ENCODE results near the gene LYSMD2. TPM values are rescaled to one million over a fixed set of nuclear protein-coding genes. Genes with fewer than 3 reads are reported as not detected.

LYSMD2 gene
- total and polyA plus RNA-seq, 2 of the 8 experiments (the other 6 are each of a cell fraction or from before 2014, with no cell fraction given) = 2.2 to 2.7 TPM

- H3K79me2 ChIP-seq (ENCODE audit: control insufficient read depth in 1 of 2, insufficient read depth in 2 of 2, low read length in 2 of 2) = no peaks in the 10 kb centered on the region
- no peak overlapping the region for H3K4me2 ChIP-seq (ENCODE audit: insufficient read depth in 1 of 2, low read depth in 2 of 2, low read length in 2 of 2)
- ChIA-PET POLR2A (ENCODE audit: partially characterized antibody) (interaction anchor here (0.7 kb wide), 1 partner anchor 9 kb away, joined by 5 read pairs; no protein-coding TSS in a partner anchor), CTCF (ENCODE audit: partially characterized antibody) (interaction anchor here (0.5 to 2.2 kb wide), 3 partner anchors 28 to 830 kb away, joined by 3 to 6 read pairs (median 3); no protein-coding TSS in a partner anchor)
- 91% methylated on average over 5 of the region's 5 CpGs; no CpG with 5 or more reads in 1 of the 2 experiments for WGBS, 2 experiments (ENCODE audit: extremely low coverage in 1 of 2, insufficient coverage in 1 of 2, insufficient read length in 1 of 2, insufficient replicate concordance in 2 of 2, low coverage in 1 of 2, low lambda C conversion rate in 2 of 2, missing lambda C conversion rate in 1 of 2)
- H3K9ac ChIP-seq (replicated peaks in 1 of 4; ENCODE audit: extremely low read depth in 1 of 4, low read depth in 3 of 4, low read length in 3 of 4) = no peak overlapping the region
- H3K27me3 ChIP-seq (replicated peaks in 1 of 4; ENCODE audit: control insufficient read depth in 3 of 4, extremely low read depth in 1 of 4, insufficient read depth in 3 of 4, low read length in 3 of 4) = no peaks in the 10 kb centered on the region
- TF ChIP-seq BCL11A (IDR thresholded peaks at IDR 0.05; ENCODE audit: low read depth in 2 of 2, low read length in 2 of 2) (no peak), TBP (IDR thresholded peaks at IDR 0.05; ENCODE audit: low read depth, low read length) (no peak), SUZ12 (IDR thresholded peaks at IDR 0.05; ENCODE audit: low read length) (no peak), JUND (IDR thresholded peaks at IDR 0.05; ENCODE audit: low read length) (no peak), RXRA (IDR thresholded peaks at IDR 0.05; ENCODE audit: insufficient read depth, low read depth, low read length) (no peak), CBX8 (IDR thresholded peaks at IDR 0.05; ENCODE audit: borderline replicate concordance, low read depth, low read length) (no peak)
- no peak overlapping the region for H2BK20ac ChIP-seq (ENCODE audit: low read length)
- peaks cover 0 to 2% of the 10 kb centered on the region in 2 experiments for H4K20me1 ChIP-seq (replicated peaks in 1 of 2; ENCODE audit: control insufficient read depth in 1 of 2, insufficient read depth in 2 of 2, low read length in 2 of 2)
- H3K14ac ChIP-seq (ENCODE audit: insufficient read length) = no peak overlapping the region
- H3K18ac ChIP-seq (ENCODE audit: extremely low read depth, low read length) = no peak overlapping the region
- H3K79me1 ChIP-seq (ENCODE audit: low read depth, low read length) = no peaks in the 10 kb centered on the region
- H3K4me1 ChIP-seq (replicated peaks in 1 of 4; ENCODE audit: control insufficient read depth in 3 of 4, insufficient read depth in 4 of 4, low read length in 3 of 4) = no peaks in the 10 kb centered on the region
- no peak overlapping the region for H4K8ac ChIP-seq (ENCODE audit: extremely low read depth, insufficient read depth, low read length)
- H3K23me2 ChIP-seq (ENCODE audit: low read depth, low read length) = no peaks in the 10 kb centered on the region
- H2AK5ac ChIP-seq (ENCODE audit: low read depth, low read length) = no peak overlapping the region
- DNase-seq (ENCODE audit: low read depth in 1 of 2, low spot score in 2 of 2) (no peak), FAIRE-seq (no peak)
- no peak overlapping the region for H3K4ac ChIP-seq (replicated peaks; ENCODE audit: insufficient read length, low read depth, low read length)
- no peaks in the 10 kb centered on the region for H3K9me3 ChIP-seq (ENCODE audit: insufficient read depth in 2 of 2, low read depth in 1 of 2, low read length in 1 of 2)
- H3K23ac ChIP-seq (ENCODE audit: insufficient read length) = no peak overlapping the region
- no peak overlapping the region for H3K27ac ChIP-seq (ENCODE audit: low read depth, low read length)
- H3K4me3 ChIP-seq (ENCODE audit: extremely low read depth in 1 of 4, insufficient read depth in 2 of 4, low read depth in 3 of 4, low read length in 4 of 4) = no peak overlapping the region
- no peak overlapping the region for H4K5ac ChIP-seq (ENCODE audit: insufficient read length, low read depth, low read length)
- H2BK15ac ChIP-seq (ENCODE audit: low read length) = no peak overlapping the region
- no peak overlapping the region for H4K91ac ChIP-seq (replicated peaks; ENCODE audit: insufficient read length, low read length)
- no peak overlapping the region for H2BK120ac ChIP-seq (replicated peaks; ENCODE audit: low read depth, low read length)
- H3K56ac ChIP-seq (replicated peaks; ENCODE audit: insufficient read length, low read depth, low read length) = no peak overlapping the region
- no peak overlapping the region for H2BK5ac ChIP-seq (ENCODE audit: low read depth, low read length)
- H2AFZ ChIP-seq (ENCODE audit: low read length) = no peak overlapping the region
- peaks cover 0 to 3% (median 0%) of the 10 kb centered on the region in 4 experiments; a peak in 2 of 8 replicates for H3K36me3 ChIP-seq (ENCODE audit: control insufficient read depth in 2 of 4, insufficient read depth in 4 of 4, low read length in 3 of 4)
- H2BK12ac ChIP-seq (ENCODE audit: low read depth, low read length) = no peak overlapping the region
Observed at GRCh38 chr15:51708013-51708412, 29.4 kb downstream of the LYSMD2 start.

Data from H1 (cell line).